ENCODE measurements around the gene BAD. TPM values are rescaled to one million over a fixed set of nuclear protein-coding genes. Genes with fewer than 3 reads are reported as not detected.

The BAD gene
- polyA plus RNA-seq, 2 of the 4 experiments (the other 2 are of a cell fraction) = 33.7 to 68.4 TPM

DNA sequence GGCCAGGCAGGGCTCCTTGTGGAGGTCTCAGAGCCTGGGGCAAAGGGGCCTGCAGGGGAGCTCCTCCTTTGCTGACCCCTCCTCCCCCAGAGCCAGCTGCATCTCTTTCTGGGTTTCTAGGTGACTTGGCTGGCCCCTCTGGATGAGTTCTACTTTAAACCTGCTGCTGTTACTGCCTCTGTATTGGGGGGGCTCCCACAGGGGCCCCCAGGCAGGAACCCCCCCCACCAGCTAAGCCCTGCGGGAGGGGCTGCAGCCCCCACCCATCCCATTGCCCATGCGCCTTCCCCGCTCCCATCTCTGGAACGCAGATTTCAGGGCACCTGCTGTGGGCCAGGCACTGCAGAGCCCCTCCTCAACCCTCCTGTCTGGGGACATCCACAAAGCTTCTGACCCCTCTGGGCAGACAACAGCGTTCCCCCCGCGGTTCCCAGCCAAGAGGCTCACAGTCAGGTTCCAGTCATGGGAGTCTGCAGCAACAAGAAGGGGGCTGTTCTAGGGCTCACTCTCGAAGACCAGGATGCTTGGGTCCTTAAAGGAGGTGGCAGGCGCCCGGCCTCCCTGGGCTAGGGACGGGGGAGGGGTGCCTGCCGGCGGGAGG, 34.0 kb downstream of the BAD start:
- TF ChIP-seq POLR2AphosphoS2 (conservative IDR thresholded peaks at IDR 0.05; ENCODE audit: low read length) (no peak), MYC (IDR thresholded peaks at IDR 0.05; ENCODE audit: borderline replicate concordance, low read length) (no peak), ESRRA (IDR thresholded peaks at IDR 0.05; ENCODE audit: borderline replicate concordance, low read length) (no peak)
- TF ChIP-seq, protein P1, sequence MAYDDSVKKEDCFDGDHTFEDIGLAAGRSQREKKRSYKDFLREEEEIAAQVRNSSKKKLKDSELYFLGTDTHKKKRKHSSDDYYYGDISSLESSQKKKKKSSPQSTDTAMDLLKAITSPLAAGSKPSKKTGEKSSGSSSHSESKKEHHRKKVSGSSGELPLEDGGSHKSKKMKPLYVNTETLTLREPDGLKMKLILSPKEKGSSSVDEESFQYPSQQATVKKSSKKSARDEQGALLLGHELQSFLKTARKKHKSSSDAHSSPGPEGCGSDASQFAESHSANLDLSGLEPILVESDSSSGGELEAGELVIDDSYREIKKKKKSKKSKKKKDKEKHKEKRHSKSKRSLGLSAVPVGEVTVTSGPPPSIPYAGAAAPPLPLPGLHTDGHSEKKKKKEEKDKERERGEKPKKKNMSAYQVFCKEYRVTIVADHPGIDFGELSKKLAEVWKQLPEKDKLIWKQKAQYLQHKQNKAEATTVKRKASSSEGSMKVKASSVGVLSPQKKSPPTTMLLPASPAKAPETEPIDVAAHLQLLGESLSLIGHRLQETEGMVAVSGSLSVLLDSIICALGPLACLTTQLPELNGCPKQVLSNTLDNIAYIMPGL (CRISPR knock-in tag; IDR thresholded peaks at IDR 0.05; ENCODE audit: borderline replicate concordance) = no peak
- no peak for FAIRE-seq
- POLR2A ChIA-PET = interaction anchor here (0.8 to 1.6 kb wide), 4 partner anchors 9 to 65 kb away, joined by 3 to 5 read pairs (median 4); partner anchors contain the start of genes FKBP2 and STIP1
- Histone ChIP-seq H3K27ac (peak overlapping the region; percentile 92 to 94), H3K4me2 (peak overlapping the region; percentile 98), H3K9me3 (no peaks in the 10 kb centered on the region), H3K4me1 (peaks cover 28% of the 10 kb centered on the region), H3K4me3 (peak overlapping the region; percentile 84)
- DNase-seq (ENCODE audit: low read depth in 1 of 2, low spot score in 1 of 2) = no peak
- CTCF ChIA-PET = interaction anchor here (0.8 to 12.2 kb wide), 26 partner anchors 8 to 403 kb away, joined by 3 to 220 read pairs (median 7); partner anchors contain the start of genes BAD, CATSPERZ, ESRRA and FERMT3
- WGBS (ENCODE audit: missing lambda C conversion rate) = 70% methylated on average over 2 of the region's 13 CpGs
- peak; percentile 1 to 8; a peak in 3 of 6 replicates for ATAC-seq

DNA sequence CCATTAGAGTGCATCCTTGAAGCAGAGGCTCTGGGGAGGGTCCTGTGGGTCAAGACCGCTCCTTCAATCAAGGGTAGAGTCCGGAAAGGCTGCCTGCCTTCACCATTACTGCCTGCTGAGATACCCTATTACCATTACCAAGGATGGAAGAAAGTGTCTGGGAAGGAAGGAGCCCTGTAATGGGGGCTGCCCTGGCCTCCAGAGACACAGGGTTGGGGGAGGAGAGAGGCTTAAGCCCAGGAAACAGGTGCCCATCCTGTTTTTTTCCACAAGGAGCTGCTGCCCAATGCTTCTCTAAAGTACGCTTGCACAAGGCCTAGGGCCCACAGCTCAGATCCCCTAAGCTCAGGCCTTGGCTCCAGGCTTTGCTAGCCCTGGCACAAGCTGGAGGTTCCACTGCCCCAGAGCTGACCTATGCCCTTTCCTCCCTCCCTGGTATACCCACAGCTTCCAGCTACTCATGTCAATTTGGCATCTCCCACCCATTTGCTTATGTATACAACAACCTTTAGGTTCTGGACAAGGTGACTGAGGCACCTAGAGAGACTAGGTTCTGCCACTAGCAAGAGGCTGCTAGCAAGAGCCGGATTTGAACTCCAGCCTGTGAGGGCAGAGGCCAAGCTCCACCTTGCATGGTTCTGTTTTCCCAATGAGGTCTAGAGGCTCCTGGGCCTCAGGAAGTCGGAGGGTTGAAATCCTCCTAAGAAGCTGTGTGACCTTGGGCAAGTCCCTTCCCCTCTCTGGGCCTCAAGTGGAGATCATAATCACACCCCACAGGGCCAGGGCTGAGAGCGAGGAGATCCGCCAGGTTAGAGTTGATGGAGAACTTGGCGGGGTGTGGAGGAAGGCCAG, 34.7 kb downstream of the BAD start:
- Histone ChIP-seq H3K4me2 (no peak overlapping the region), H3K4me1 (peaks cover 32% of the 10 kb centered on the region), H3K4me3 (no peak overlapping the region), H3K9me3 (no peaks in the 10 kb centered on the region), H3K27ac (peak overlapping the region in 1 of 2 experiments; percentile 94; a peak in 1 of 6 replicates)
- no peak for DNase-seq (ENCODE audit: low read depth in 1 of 2, low spot score in 1 of 2)
- ChIA-PET POLR2A (interaction anchor here (0.8 to 1.6 kb wide), 4 partner anchors 9 to 64 kb away, joined by 3 to 5 read pairs (median 4); partner anchors contain the start of genes FKBP2 and STIP1), CTCF (interaction anchor here (1.0 to 12.2 kb wide), 19 partner anchors 7 to 105 kb away, joined by 3 to 220 read pairs (median 10); partner anchors contain the start of genes BAD, CATSPERZ, ESRRA and FERMT3)
- peak; percentile 81; the same call in 1 of the 2 replicates for TF ChIP-seq KDM1A (IDR thresholded peaks at IDR 0.05; ENCODE audit: low read depth)
- no peak for TF ChIP-seq EHF (CRISPR knock-in tag; IDR thresholded peaks at IDR 0.05)
- TF ChIP-seq ZFP36 (IDR thresholded peaks at IDR 0.05; ENCODE audit: borderline replicate concordance, partially characterized antibody) = peak; percentile 87
- 77% methylated on average over 7 of the region's 8 CpGs for WGBS (ENCODE audit: missing lambda C conversion rate)
- no peak for FAIRE-seq
- no peak for ATAC-seq

DNA sequence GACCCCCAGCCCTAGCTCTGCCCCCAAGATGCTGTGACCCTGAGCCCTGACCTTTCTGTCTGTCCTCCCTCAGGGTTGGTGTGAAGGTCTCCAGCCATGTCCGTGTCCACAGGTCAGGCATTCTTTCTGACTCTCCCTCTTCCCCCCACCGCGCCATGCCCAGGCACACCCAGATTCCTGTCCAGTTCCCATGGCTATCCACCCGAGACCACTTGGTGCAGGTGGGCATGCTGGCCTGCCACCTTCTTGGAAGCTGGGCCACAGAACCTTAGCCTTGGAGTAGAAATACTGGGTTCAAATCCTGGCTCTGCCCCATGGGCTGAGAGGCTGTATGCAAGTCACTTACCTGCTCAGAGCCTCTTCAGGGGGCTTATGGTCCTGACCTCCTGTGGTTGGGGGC, 35.4 kb downstream of the BAD start:
- ATAC-seq (no peak), DNase-seq (ENCODE audit: low read depth in 1 of 2, low spot score in 1 of 2) (no peak), FAIRE-seq (no peak)
- ChIA-PET CTCF (interaction anchor here (2.2 to 12.2 kb wide), 6 partner anchors 13 to 104 kb away, joined by 7 to 220 read pairs (median 19); partner anchors contain the start of genes CATSPERZ and ESRRA), POLR2A (interaction anchor here (1.6 kb wide), 1 partner anchor 21 kb away, joined by 5 read pairs; no protein-coding TSS in a partner anchor)
- 90% methylated on average over 4 of the region's 4 CpGs for WGBS (ENCODE audit: missing lambda C conversion rate)
- Histone ChIP-seq H3K27ac (peak overlapping the region in 1 of 2 experiments; percentile 99; a peak in 2 of 6 replicates), H3K4me3 (no peak overlapping the region), H3K4me2 (no peak overlapping the region), H3K9me3 (no peaks in the 10 kb centered on the region), H3K4me1 (peaks cover 40% of the 10 kb centered on the region)
- TF ChIP-seq MAFK (IDR thresholded peaks at IDR 0.05; ENCODE audit: partially characterized antibody) = no peak
- no peak for TF ChIP-seq MYC (IDR thresholded peaks at IDR 0.05; ENCODE audit: borderline replicate concordance, low read length)
- TF ChIP-seq CBX8 (IDR thresholded peaks at IDR 0.05) = no peak
- TF ChIP-seq BHLHE40 (IDR thresholded peaks at IDR 0.05; ENCODE audit: low read depth, low read length) = no peak
- TF ChIP-seq SREBF2 (IDR thresholded peaks at IDR 0.05) = no peak
- TF ChIP-seq CHD4 (IDR thresholded peaks at IDR 0.05; ENCODE audit: borderline replicate concordance) = no peak
- TF ChIP-seq PHF8 (IDR thresholded peaks at IDR 0.05; ENCODE audit: borderline replicate concordance, low read depth) = no peak
- TF ChIP-seq RARB (CRISPR knock-in tag; IDR thresholded peaks at IDR 0.05) = no peak
- TF ChIP-seq TFCP2L1 (CRISPR knock-in tag; IDR thresholded peaks at IDR 0.05) = no peak
- no peak for TF ChIP-seq ZFP36 (IDR thresholded peaks at IDR 0.05; ENCODE audit: borderline replicate concordance, partially characterized antibody)

Data from A549 (cell line).